Hippocampal formation (tissue), 2 donors: ENCODE results near the gene FHDC1.

Experiments
- DNase-seq, 2 donors: peaks; one replicate each; lab custom pipeline; 2025; lab: John Stamatoyannopoulos, UW

The FHDC1 gene

GRCh38 chr4:152936446-152937335 lies 568 bp downstream of the FHDC1 start:
- no peak for DNase-seq

- peak in 1 of 2 donors; percentile 17 for DNase-seq
Observed at GRCh38 chr4:152937336-152938236, 1.5 kb downstream of the FHDC1 start.

GRCh38 chr4:152938237-152938947 lies 2.3 kb downstream of the FHDC1 start:
- DNase-seq, result no peak

- DNase-seq, result no peak
Observed at GRCh38 chr4:152939621-152940020, 3.5 kb downstream of the FHDC1 start.

- DNase-seq, result no peak
Observed at GRCh38 chr4:152940461-152940860, 4.3 kb downstream of the FHDC1 start.

GRCh38 chr4:152941411-152941810 lies 5.3 kb downstream of the FHDC1 start:
- DNase-seq, result no peak

- DNase-seq, result no peak
Observed at GRCh38 chr4:152942346-152942745, 6.2 kb downstream of the FHDC1 start.

GRCh38 chr4:152943672-152944071 lies 7.5 kb downstream of the FHDC1 start:
- DNase-seq, result no peak

- DNase-seq, result no peak
Observed at GRCh38 chr4:152944666-152945320, 8.7 kb downstream of the FHDC1 start.

GRCh38 chr4:152945639-152946038 lies 9.5 kb downstream of the FHDC1 start:
- no peak for DNase-seq

- DNase-seq, result no peak
Observed at GRCh38 chr4:152946446-152946845, 10.3 kb downstream of the FHDC1 start.

GRCh38 chr4:152947311-152947710 lies 11.2 kb downstream of the FHDC1 start:
- no peak for DNase-seq

GRCh38 chr4:152949930-152950329 lies 13.8 kb downstream of the FHDC1 start:
- DNase-seq, result no peak

GRCh38 chr4:152950402-152951274 lies 14.5 kb downstream of the FHDC1 start:
- DNase-seq, result no peak

- no peak for DNase-seq
Observed at GRCh38 chr4:152951348-152951747, 15.2 kb downstream of the FHDC1 start.

- DNase-seq, result no peak
Observed at GRCh38 chr4:152953514-152953913, 17.4 kb downstream of the FHDC1 start.

- no peak for DNase-seq
Observed at GRCh38 chr4:152954741-152955140, 18.6 kb downstream of the FHDC1 start.

GRCh38 chr4:152956147-152956546 lies 20.0 kb downstream of the FHDC1 start:
- DNase-seq, result no peak

GRCh38 chr4:152956650-152957436 lies 20.7 kb downstream of the FHDC1 start:
- no peak for DNase-seq
